K562 (cell line): ENCODE data around the gene PIGB.

Source experiments
- ATF2 ChIP-seq: sonication (generic); formaldehyde crosslinking; IDR thresholded peaks from 2 replicates; pipeline ENCODE4 v1.8.1; 2022; ENCODE audit warnings: missing genetic modification reagents
- CHCHD3 ChIP-seq: fragments of 250-450 bp; sonication (Bioruptor Pico); IDR thresholded peaks from 2 replicates; pipeline ENCODE4 v2.1.2; 2022; ENCODE audit warnings: mild to moderate bottlenecking
- EGR1 ChIP-seq: fragments of 450-650 bp; conservative IDR thresholded peaks from 2 replicates; pipeline ENCODE4 v1.6.1; 2017; ENCODE audit warnings: mild to moderate bottlenecking
- MNT ChIP-seq, 2 experiments: fragments of 450-650 bp; conservative IDR thresholded peaks; 2 replicates each; pipeline ENCODE4 v1.6.1; 2017; ENCODE audit warnings: mild to moderate bottlenecking in 2 of 2, moderate library complexity in 2 of 2
- MTA3 ChIP-seq: fragments of 450-650 bp; formaldehyde crosslinking; IDR thresholded peaks from 2 replicates; pipeline ENCODE4 v1.6.1; 2017; ENCODE audit warnings: mild to moderate bottlenecking, borderline replicate concordance
- NCOA2 ChIP-seq, 2 experiments: fragments of 450-650 bp; IDR thresholded peaks; 2 replicates each; pipeline ENCODE4 v1.6.1; 2018; ENCODE audit warnings: mild to moderate bottlenecking in 2 of 2, moderate library complexity in 1 of 2; ENCODE audit not compliant: partially characterized antibody in 2 of 2
- POLR2A ChIP-seq: fragments of 450-650 bp; conservative IDR thresholded peaks from 2 replicates; pipeline ENCODE4 v1.6.1; 2016
- POLR2AphosphoS5 ChIP-seq: IDR thresholded peaks from 2 replicates; pipeline ENCODE4 v1.6.1; 2011; ENCODE audit warnings: mild to moderate bottlenecking, low read depth, low read length, moderate library complexity; ENCODE audit not compliant: control insufficient read depth, insufficient read depth
- SMARCB1 ChIP-seq: IDR thresholded peaks from 2 replicates; pipeline ENCODE4 v1.6.1; 2011; ENCODE audit warnings: improper control_type of control experiment, low read depth; ENCODE audit not compliant: insufficient read length
- THAP7 ChIP-seq: fragments of 250-450 bp; sonication (Bioruptor Pico); IDR thresholded peaks from 2 replicates; pipeline ENCODE4 v1.5.0; 2021
- ZC3H11A ChIP-seq: IDR thresholded peaks from 2 replicates; pipeline ENCODE4 v1.6.1; 2012; ENCODE audit warnings: low read depth, low read length, improper control_type of control experiment
- TF ChIP-seq, protein P1 (sequence below): sonication (generic); formaldehyde crosslinking; IDR thresholded peaks from 2 replicates; pipeline ENCODE4 v1.8.1; 2023; ENCODE audit warnings: missing genetic modification reagents, mild to moderate bottlenecking, borderline replicate concordance
- TF ChIP-seq, protein P2 (sequence below): sonication (generic); formaldehyde crosslinking; IDR thresholded peaks from 2 replicates; pipeline ENCODE4 v1.8.0; 2023; ENCODE audit warnings: mild to moderate bottlenecking, missing genetic modification reagents

GRCh38 chr15:55283379-55284147 lies 35.5 kb upstream of the PIGB start:
- TF ChIP-seq MTA3: no peak
- no peak for TF ChIP-seq POLR2A
- no peak for TF ChIP-seq THAP7 (CRISPR knock-in tag)
- TF ChIP-seq ZC3H11A: no peak
- TF ChIP-seq POLR2AphosphoS5: no peak
- TF ChIP-seq NCOA2 (IDR thresholded peaks at IDR 0.05; ENCODE audit: partially characterized antibody in 2 of 2): no peak
- no peak for TF ChIP-seq CHCHD3 (CRISPR knock-in tag)
- TF ChIP-seq ATF2 (CRISPR knock-in tag): no peak
- TF ChIP-seq, protein P1, sequence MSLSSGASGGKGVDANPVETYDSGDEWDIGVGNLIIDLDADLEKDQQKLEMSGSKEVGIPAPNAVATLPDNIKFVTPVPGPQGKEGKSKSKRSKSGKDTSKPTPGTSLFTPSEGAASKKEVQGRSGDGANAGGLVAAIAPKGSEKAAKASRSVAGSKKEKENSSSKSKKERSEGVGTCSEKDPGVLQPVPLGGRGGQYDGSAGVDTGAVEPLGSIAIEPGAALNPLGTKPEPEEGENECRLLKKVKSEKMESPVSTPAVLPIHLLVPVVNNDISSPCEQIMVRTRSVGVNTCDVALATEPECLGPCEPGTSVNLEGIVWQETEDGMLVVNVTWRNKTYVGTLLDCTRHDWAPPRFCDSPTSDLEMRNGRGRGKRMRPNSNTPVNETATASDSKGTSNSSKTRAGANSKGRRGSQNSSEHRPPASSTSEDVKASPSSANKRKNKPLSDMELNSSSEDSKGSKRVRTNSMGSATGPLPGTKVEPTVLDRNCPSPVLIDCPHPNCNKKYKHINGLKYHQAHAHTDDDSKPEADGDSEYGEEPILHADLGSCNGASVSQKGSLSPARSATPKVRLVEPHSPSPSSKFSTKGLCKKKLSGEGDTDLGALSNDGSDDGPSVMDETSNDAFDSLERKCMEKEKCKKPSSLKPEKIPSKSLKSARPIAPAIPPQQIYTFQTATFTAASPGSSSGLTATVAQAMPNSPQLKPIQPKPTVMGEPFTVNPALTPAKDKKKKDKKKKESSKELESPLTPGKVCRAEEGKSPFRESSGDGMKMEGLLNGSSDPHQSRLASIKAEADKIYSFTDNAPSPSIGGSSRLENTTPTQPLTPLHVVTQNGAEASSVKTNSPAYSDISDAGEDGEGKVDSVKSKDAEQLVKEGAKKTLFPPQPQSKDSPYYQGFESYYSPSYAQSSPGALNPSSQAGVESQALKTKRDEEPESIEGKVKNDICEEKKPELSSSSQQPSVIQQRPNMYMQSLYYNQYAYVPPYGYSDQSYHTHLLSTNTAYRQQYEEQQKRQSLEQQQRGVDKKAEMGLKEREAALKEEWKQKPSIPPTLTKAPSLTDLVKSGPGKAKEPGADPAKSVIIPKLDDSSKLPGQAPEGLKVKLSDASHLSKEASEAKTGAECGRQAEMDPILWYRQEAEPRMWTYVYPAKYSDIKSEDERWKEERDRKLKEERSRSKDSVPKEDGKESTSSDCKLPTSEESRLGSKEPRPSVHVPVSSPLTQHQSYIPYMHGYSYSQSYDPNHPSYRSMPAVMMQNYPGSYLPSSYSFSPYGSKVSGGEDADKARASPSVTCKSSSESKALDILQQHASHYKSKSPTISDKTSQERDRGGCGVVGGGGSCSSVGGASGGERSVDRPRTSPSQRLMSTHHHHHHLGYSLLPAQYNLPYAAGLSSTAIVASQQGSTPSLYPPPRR (CRISPR knock-in tag): no peak
- TF ChIP-seq MNT (conservative IDR thresholded peaks at IDR 0.05): no peak
- no peak for TF ChIP-seq EGR1
- TF ChIP-seq, protein P2, sequence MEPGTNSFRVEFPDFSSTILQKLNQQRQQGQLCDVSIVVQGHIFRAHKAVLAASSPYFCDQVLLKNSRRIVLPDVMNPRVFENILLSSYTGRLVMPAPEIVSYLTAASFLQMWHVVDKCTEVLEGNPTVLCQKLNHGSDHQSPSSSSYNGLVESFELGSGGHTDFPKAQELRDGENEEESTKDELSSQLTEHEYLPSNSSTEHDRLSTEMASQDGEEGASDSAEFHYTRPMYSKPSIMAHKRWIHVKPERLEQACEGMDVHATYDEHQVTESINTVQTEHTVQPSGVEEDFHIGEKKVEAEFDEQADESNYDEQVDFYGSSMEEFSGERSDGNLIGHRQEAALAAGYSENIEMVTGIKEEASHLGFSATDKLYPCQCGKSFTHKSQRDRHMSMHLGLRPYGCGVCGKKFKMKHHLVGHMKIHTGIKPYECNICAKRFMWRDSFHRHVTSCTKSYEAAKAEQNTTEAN (CRISPR knock-in tag): no peak
- no peak for TF ChIP-seq SMARCB1
